Thyroid gland (tissue), 4 donors: Measurements from ENCODE around the gene POFUT1.

ENCODE experiments used
- POLR2A ChIP-seq, 2 donors: fragments of 450-650 bp; IDR thresholded peaks; one replicate each; pipeline ENCODE4 v1.6.1; 2017; ENCODE audit warnings: antibody characterized with exemption in 2 of 2, mild to moderate bottlenecking in 2 of 2, moderate library complexity in 1 of 2
- TF ChIP-seq, protein P1 (sequence below), 6 experiments: fragments of 200-600 bp in 3 of 6; fragments of 450-650 bp in 3 of 6; sonication (generic) in 3 of 6; IDR thresholded peaks; one replicate each; pipeline ENCODE4 v1.5.1; 2016 to 2019; ENCODE audit warnings: antibody characterized with exemption in 6 of 6, mild to moderate bottlenecking in 2 of 6, inconsistent platforms in 1 of 6, moderate library complexity in 1 of 6

DNA sequence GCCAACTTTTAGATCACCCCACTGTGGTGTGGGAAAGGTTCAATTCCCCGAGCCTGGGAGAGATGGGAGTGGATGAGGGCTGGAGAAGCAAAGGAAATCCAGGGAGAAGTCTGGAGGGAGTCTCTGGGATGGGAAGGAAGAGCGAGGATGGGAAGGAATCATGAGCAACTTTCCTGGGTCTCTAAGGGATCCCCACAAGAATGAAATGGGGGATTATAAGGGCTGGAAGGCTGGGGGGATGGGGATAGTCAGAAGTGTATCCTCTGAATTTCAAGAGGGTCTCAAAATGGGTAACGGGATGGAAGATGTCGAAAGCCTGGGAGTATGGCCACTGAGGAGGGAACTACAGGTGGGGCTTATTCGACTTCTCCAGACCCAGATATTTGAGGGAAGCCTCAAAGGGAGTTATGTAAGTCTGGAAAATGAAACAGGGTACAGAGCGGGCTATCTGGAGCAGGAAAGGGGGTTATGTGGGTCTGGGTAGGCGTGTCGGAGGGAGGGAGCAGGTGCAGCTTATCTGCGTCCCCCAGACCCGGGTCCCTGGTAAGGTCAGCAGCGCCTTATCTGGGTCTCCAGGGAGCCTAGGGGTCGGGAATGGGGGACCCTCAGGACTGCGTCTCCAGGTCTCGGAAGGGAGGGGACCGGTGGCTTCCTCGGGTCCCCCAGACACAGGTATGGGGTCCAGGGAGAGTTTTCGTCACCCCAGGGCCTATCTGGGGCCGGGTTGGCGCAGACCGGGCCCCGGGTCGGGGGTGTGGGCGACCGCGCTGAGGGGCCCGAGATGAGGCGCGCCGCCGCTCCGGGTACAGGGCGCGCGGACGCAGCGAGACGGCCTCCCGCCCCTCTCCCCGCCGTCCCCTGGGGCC is 687 bp upstream of the POFUT1 start:
- TF ChIP-seq, protein P1, sequence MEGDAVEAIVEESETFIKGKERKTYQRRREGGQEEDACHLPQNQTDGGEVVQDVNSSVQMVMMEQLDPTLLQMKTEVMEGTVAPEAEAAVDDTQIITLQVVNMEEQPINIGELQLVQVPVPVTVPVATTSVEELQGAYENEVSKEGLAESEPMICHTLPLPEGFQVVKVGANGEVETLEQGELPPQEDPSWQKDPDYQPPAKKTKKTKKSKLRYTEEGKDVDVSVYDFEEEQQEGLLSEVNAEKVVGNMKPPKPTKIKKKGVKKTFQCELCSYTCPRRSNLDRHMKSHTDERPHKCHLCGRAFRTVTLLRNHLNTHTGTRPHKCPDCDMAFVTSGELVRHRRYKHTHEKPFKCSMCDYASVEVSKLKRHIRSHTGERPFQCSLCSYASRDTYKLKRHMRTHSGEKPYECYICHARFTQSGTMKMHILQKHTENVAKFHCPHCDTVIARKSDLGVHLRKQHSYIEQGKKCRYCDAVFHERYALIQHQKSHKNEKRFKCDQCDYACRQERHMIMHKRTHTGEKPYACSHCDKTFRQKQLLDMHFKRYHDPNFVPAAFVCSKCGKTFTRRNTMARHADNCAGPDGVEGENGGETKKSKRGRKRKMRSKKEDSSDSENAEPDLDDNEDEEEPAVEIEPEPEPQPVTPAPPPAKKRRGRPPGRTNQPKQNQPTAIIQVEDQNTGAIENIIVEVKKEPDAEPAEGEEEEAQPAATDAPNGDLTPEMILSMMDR (IDR thresholded peaks at IDR 0.05) = no peak
- TF ChIP-seq POLR2A (IDR thresholded peaks at IDR 0.05) = no peak
